SH-SY5Y (cell line): ENCODE measurements around the gene RAD23A.

Source experiments
- GATA2 ChIP-seq: IDR thresholded peaks from 2 replicates; pipeline ENCODE4 v1.6.1; 2011; ENCODE audit warnings: mild to moderate bottlenecking, low read depth, low read length
- GATA3 ChIP-seq: IDR thresholded peaks from 2 replicates; pipeline ENCODE4 v1.6.1; 2011; ENCODE audit warnings: low read depth, mild to moderate bottlenecking, low read length, moderate library complexity

DNA sequence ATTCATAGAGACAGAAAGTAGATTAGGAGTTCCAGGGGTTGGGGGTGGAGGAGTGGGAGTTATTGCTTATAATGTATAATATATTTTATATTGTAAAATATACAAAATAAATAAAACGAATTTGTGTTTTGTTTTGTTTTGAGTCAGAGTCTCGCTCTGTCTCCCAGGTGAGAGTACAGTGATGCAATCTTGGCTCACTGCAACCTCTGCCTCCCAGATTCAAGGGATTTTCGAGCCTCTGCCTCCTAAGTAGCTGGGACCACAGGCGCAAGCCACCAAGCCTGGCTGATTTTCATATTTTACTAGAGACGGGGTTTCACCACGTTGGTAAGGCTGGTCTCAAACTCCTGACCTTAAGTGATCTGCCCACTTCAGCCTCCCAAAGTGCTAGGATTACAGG, 13.8 kb downstream of the RAD23A start:
- TF ChIP-seq GATA2 = no peak
- TF ChIP-seq GATA3 = no peak
